SK-N-SH treated with all-trans-retinoic acid at 6 μM for 48 hours (cell line): ENCODE results near the gene C2orf72.

Source experiments
- ATAC-seq: fragments of 200-7000 bp; cut with Tn5 transposase; 3 replicates; pipeline ENCODE4 v1.9.1; 2020; ENCODE audit warnings: mild to moderate bottlenecking, moderate library complexity
- ARNTL ChIP-seq: fragments of 450-650 bp; formaldehyde crosslinking; IDR thresholded peaks from 2 replicates; pipeline ENCODE4 v1.5.0; 2020; ENCODE audit warnings: low read depth, mild to moderate bottlenecking, moderate library complexity, borderline replicate concordance
- BACH2 ChIP-seq: fragments of 250-450 bp; sonication (Bioruptor Pico); IDR thresholded peaks from 2 replicates; pipeline ENCODE4 v1.9.0; 2021; ENCODE audit warnings: mild to moderate bottlenecking, borderline replicate concordance
- CREB5 ChIP-seq: fragments of 250-450 bp; sonication (Bioruptor Pico); IDR thresholded peaks from 2 replicates; pipeline ENCODE4 v1.5.1; 2020; ENCODE audit warnings: low read depth, mild to moderate bottlenecking, moderate library complexity
- CSDC2 ChIP-seq: fragments of 250-450 bp; sonication (Bioruptor Pico); IDR thresholded peaks from 2 replicates; pipeline ENCODE4 v1.5.0; 2020; ENCODE audit warnings: mild to moderate bottlenecking, moderate library complexity
- CSRNP3 ChIP-seq: fragments of 250-450 bp; sonication (Bioruptor Pico); IDR thresholded peaks from 2 replicates; pipeline ENCODE4 v1.5.1; 2021; ENCODE audit warnings: mild to moderate bottlenecking, moderate library complexity
- GLIS3 ChIP-seq: fragments of 250-450 bp; sonication (Bioruptor Pico); IDR thresholded peaks from 2 replicates; pipeline ENCODE4 v1.5.0; 2020; ENCODE audit warnings: mild to moderate bottlenecking, moderate library complexity
- ISL1 ChIP-seq: fragments of 250-450 bp; sonication (Bioruptor Pico); IDR thresholded peaks from 2 replicates; pipeline ENCODE4 v2.1.2; 2022; ENCODE audit warnings: mild to moderate bottlenecking, moderate library complexity
- OSR1 ChIP-seq: fragments of 250-450 bp; sonication (Bioruptor Pico); IDR thresholded peaks from 2 replicates; pipeline ENCODE4 v1.8.0; 2022; ENCODE audit warnings: moderate library complexity, mild to moderate bottlenecking, inconsistent platforms
- POU6F1 ChIP-seq: fragments of 250-450 bp; sonication (Bioruptor Pico); IDR thresholded peaks from 2 replicates; pipeline ENCODE4 v1.8.0; 2021; ENCODE audit warnings: low read depth, mild to moderate bottlenecking, moderate library complexity, borderline replicate concordance
- PPARA ChIP-seq: fragments of 250-450 bp; sonication (Bioruptor Pico); IDR thresholded peaks from 2 replicates; pipeline ENCODE4 v1.5.0; 2020; ENCODE audit warnings: mild to moderate bottlenecking, borderline replicate concordance
- RARB ChIP-seq: fragments of 250-450 bp; sonication (Bioruptor Pico); IDR thresholded peaks from 2 replicates; pipeline ENCODE4 v1.8.0; 2021; ENCODE audit warnings: mild to moderate bottlenecking, moderate library complexity
- TCF4 ChIP-seq: fragments of 250-450 bp; sonication (Bioruptor Pico); IDR thresholded peaks from 2 replicates; pipeline ENCODE4 v1.8.0; 2021; ENCODE audit warnings: mild to moderate bottlenecking, moderate library complexity, borderline replicate concordance
- TOX ChIP-seq: fragments of 250-450 bp; sonication (Bioruptor Pico); IDR thresholded peaks from 2 replicates; pipeline ENCODE4 v1.8.0; 2021; ENCODE audit warnings: mild to moderate bottlenecking, moderate library complexity, borderline replicate concordance
- TSHZ2 ChIP-seq: fragments of 250-450 bp; sonication (Bioruptor Pico); IDR thresholded peaks from 2 replicates; pipeline ENCODE4 v1.5.0; 2020; ENCODE audit warnings: mild to moderate bottlenecking, moderate library complexity
- ZC3H10 ChIP-seq: fragments of 250-450 bp; sonication (Bioruptor Pico); IDR thresholded peaks from 2 replicates; pipeline ENCODE4 v1.5.1; 2021; ENCODE audit warnings: mild to moderate bottlenecking, moderate library complexity
- ZFP3 ChIP-seq: fragments of 250-450 bp; sonication (Bioruptor Pico); IDR thresholded peaks from 2 replicates; pipeline ENCODE4 v1.5.0; 2020; ENCODE audit warnings: mild to moderate bottlenecking, moderate library complexity
- ZFP30 ChIP-seq: fragments of 450-650 bp; formaldehyde crosslinking; IDR thresholded peaks from 2 replicates; pipeline ENCODE4 v1.5.0; 2022; ENCODE audit warnings: mild to moderate bottlenecking, moderate library complexity
- ZNF565 ChIP-seq: fragments of 450-650 bp; formaldehyde crosslinking; conservative IDR thresholded peaks from 2 replicates; pipeline ENCODE4 v1.5.0; 2020; ENCODE audit warnings: low read depth, mild to moderate bottlenecking, moderate library complexity
- ZNF70 ChIP-seq: fragments of 450-650 bp; formaldehyde crosslinking; IDR thresholded peaks from 2 replicates; pipeline ENCODE4 v1.5.0; 2020; ENCODE audit warnings: mild to moderate bottlenecking, moderate library complexity
- ZNF8 ChIP-seq: fragments of 450-650 bp; formaldehyde crosslinking; IDR thresholded peaks from 2 replicates; pipeline ENCODE4 v1.5.0; 2020; ENCODE audit warnings: mild to moderate bottlenecking, moderate library complexity

The C2orf72 gene

GRCh38 chr2:231053846-231054245 is 16.5 kb downstream of the C2orf72 start:
- no peak for ATAC-seq

GRCh38 chr2:231056453-231057416 is 19.4 kb downstream of the C2orf72 start, which contains the start of gene PSMD1:
Gene PSMD1 (plus strand): TSS chr2:231056867. CDS start chr2:231057026, 159 bp downstream.
- ATAC-seq, result peak; percentile 85
- TF ChIP-seq ISL1 (CRISPR knock-in tag) (no peak), CSDC2 (no peak), ZNF8 (no peak), CREB5 (no peak), ZFP30 (CRISPR knock-in tag) (no peak), TOX (CRISPR knock-in tag) (no peak), POU6F1 (CRISPR knock-in tag) (0 out of 2 replicates have a peak, but pooled peaks have one; percentile 67)
- TF ChIP-seq, all 23 proteins: peak for 1

More at GRCh38 chr2:231053846-231054245, 16.5 kb downstream of the C2orf72 start:
- TF ChIP-seq ZC3H10 (no peak), CREB5 (no peak), OSR1 (CRISPR knock-in tag) (no peak), BACH2 (CRISPR knock-in tag) (no peak)

GRCh38 chr2:231057590-231057989 is 20.3 kb downstream of the C2orf72 start:
- no peak for ATAC-seq
- TF ChIP-seq TCF4 (CRISPR knock-in tag), result no peak
- no peak for TF ChIP-seq ZNF70 (CRISPR knock-in tag)
- TF ChIP-seq CSRNP3, result no peak
- no peak for TF ChIP-seq ZFP30 (CRISPR knock-in tag)
- TF ChIP-seq GLIS3 (CRISPR knock-in tag), result no peak
- no peak for TF ChIP-seq TSHZ2
- TF ChIP-seq ARNTL, result no peak
- TF ChIP-seq POU6F1 (CRISPR knock-in tag), result no peak
- no peak for TF ChIP-seq ZNF565 (CRISPR knock-in tag)
- no peak for TF ChIP-seq ZFP3 (CRISPR knock-in tag)
- TF ChIP-seq OSR1 (CRISPR knock-in tag), result no peak
- no peak for TF ChIP-seq CSDC2
- TF ChIP-seq CREB5, result no peak
- no peak for TF ChIP-seq ZC3H10
- TF ChIP-seq ZNF8, result no peak
- TF ChIP-seq RARB (CRISPR knock-in tag), result no peak
- no peak for TF ChIP-seq PPARA
